Activated T-cell treated with anti-CD3 and anti-CD28 coated beads for 4 hours (primary cell): ENCODE data around the gene OLIG2.
A peak's percentile ranks its signal among the peaks of the same experiment; 100 is the strongest.

Experiments
- DNase-seq: peaks from one replicate; pipeline ENCODE4 v3.0.0-alpha.2; 2020

Gene OLIG2

GRCh38 chr21:33069243-33069642 lies 43.5 kb downstream of the OLIG2 start:
- no peak for DNase-seq

GRCh38 chr21:33069645-33069993 lies 43.9 kb downstream of the OLIG2 start:
- no peak for DNase-seq

- peak; percentile 2 for DNase-seq
These were observed 44.4 kb downstream of the OLIG2 start, which contains the start of gene OLIG1 for GRCh38 chr21:33069994-33070743. Gene OLIG1, plus strand, starts transcription at chr21:33070141. Its CDS starts 106 bp downstream, at chr21:33070247.

GRCh38 chr21:33070744-33070997 lies 44.9 kb downstream of the OLIG2 start:
- no peak for DNase-seq

- no peak for DNase-seq
These were observed 45.4 kb downstream of the OLIG2 start for GRCh38 chr21:33070998-33071769.

GRCh38 chr21:33071770-33072306 lies 46.1 kb downstream of the OLIG2 start:
- DNase-seq = no peak

- DNase-seq = no peak
These were observed 47.9 kb downstream of the OLIG2 start for GRCh38 chr21:33073636-33074035.

GRCh38 chr21:33075128-33075527 lies 49.4 kb downstream of the OLIG2 start:
- DNase-seq = no peak

- no peak for DNase-seq
These were observed 50.0 kb downstream of the OLIG2 start for GRCh38 chr21:33075596-33076195.

GRCh38 chr21:33076600-33077329 lies 51.0 kb downstream of the OLIG2 start:
- DNase-seq = no peak
